Suppressor macrophage treated with lipopolysaccharide for 4 hours (primary cell): ENCODE measurements around the gene FGA.

Experiments used
- DNase-seq: peaks from one replicate; pipeline ENCODE4 v3.0.0-alpha.2; 2020

Gene FGA

DNA sequence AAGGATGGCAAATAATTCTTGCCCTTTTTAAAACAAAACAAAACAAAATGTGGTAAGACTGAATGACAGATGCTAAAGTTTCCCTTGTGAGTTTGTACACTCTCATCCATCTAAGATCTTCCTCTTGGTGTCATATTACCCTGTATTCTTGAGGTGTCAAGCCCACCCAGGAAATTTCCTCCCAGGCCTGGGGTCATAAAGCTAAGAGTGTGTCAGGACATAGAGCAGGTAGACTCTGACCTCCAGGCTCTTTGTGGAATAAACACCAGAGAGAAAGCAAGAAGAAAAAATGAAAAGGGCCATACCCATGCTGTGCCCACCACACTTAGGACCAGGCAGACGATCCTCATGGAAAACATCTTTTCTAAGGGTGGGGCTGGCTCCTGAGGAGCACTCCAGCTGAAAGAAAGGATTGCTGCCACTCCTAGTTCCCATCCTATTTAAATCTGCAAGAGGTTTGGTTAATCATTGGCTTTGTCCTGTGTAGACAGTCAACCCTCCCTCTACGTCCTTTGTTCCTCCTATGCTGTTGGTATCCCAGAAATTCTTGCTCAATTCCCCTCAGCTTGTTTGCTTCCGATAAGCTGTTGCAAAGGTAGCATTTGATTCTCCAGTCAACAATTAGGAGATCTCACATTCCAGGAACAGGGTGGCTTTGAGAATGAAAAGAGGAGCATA lies at the start of gene FGA:
FGA (minus strand) TSS at position 414 of the 678 bp plus-strand sequence; CDS start at position 359, 55 bp downstream.
- no peak for DNase-seq

DNA sequence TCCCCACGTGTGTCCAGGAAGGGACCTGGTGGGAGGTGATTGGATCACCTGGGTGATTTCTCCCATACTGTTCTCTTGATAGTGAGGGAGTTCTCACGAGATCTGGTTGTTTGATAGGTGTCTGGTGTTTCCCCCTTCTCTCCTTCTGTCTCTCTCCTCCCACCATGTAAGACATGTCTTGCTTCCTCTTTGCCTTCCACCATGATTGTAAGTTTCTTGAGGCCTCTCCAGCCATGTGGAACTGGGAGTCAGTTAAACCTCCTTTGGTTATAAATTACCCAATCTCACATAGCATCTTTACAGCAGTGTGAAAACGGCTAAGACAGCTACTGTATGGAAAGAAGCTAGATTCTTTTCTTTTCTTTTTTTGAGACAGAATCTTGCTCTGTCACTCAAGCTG lies 43.5 kb upstream of the FGA start:
- DNase-seq = no peak

DNA sequence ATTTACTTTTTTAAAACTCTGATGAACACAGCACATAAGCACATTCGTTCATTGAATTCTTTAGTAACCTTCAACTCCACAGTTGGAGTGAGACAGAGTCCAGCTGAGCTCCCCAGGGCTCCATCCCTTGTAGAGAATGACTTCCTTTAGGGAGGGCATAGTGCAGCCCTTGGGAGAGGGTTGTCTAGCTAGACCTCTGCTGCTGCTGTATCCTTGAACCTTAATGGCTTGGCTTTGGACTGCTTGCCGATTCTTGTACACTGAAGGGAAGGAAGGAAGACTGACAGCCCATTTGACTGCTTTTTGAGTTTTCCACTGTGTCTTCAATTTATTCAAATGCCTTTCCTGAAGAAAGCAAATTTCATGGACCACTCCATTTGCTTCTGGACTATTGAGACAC lies 41.3 kb upstream of the FGA start:
- DNase-seq = no peak

DNA sequence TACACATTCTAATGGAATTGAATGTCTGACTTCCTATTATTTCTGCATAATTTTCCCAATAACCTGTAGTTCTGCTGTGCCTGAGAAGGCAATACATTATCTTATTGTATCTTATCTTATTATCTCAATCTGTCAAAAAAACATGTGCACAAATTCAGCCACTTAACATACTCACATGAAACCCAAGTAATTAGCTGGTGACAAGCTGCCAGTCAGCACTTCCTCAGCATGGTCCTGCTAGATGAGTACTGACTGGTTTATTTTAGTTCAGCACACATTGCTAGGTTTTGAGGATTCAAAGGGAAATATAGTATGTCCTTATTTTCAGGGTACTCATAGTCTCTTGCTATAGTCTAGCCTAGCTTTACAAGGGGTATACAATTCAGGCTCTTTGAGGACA lies 39.8 kb upstream of the FGA start:
- no peak for DNase-seq

DNA sequence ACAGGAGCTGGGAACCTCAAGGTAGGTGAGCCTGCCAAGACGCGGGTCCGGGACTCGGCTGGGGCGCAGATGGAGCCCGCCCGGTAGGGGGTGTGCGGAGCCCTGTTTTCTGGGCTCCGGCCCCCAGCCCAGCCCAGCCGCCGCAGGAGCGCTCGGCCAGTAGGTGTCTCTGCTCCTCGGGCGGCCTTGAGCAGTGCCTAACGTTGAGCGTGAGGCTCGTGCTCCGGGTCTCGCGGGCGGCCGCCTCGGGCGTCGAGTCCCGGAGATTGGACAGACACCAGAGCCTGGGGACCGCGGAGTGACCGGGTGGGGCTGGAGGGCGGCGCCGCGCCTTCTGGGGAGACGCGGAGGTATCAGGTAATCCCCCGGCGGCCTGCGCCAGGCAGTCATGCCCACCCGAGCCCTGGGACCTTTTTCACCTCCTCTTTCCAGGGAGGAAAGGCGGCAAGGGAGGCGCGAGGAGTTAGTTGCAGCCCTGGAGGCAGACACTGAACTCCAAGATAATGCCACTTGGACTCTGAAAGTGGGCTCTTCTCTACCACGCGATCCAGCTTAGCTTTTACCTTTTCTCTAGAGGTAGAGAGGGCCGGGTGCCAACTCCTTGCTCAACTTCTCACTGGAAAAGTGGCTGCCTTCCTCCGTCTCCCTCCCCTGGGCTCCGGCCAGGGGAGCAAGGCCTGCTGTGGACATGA lies 36.4 kb upstream of the FGA start:
- peak; percentile 21 for DNase-seq

DNA sequence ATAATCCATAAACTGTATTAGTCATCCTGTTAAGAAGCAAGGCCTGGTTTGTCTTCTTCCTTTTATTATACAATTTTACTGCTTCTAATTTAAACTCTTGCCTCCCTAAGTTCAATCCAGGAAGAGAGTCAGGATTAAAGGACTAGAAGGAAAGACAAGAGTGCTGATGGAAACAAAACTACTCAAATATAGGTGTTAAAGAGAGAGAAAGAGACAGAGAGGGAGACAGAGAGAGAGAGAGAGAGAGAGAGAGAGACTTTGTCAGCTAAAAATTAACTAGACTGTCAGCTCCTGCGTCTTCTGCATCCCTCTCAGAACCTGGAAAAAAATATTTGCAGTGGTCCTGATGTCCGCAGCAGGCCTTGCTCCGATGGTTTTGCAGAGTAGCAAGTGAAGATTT lies 35.4 kb upstream of the FGA start:
- no peak for DNase-seq

DNA sequence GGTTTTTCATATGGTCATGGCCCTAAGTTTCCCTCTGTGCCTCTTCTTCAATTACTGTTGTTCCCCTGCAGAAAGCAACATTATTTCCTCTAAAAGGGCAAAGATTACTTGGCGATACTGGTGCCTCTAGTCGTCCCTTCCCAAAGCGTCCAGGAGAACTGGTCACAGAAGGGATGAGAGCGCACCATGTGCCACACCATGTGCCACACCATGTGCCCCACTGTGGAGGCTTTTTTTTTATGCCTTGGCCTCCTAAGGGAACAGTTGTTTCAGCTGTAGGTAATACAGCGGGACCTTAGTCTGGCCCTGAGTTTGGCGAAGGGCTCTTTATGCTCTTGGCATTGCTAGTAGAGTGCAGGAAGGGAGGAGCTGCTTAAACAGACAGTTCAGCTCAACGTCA lies 33.5 kb upstream of the FGA start:
- DNase-seq = no peak

DNA sequence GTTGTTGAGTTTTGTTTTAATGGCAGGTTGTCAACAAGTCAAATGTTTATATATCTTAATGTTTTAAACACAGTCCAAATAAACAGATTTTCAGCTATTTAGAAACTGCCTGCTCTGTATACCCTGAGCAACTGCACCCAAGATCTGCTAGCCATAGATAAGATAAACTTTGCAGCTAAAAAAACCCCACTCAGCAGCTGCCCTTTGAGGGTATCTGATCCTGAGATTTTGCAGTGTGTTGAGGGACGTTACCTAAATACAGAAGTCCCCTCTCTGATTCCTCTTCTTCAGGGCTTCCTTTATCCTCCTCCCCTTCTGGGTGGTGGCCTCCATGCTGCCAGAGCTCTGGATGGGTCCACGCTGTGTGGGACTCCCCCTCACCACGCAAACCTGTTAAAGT lies 32.9 kb upstream of the FGA start:
- DNase-seq = no peak

DNA sequence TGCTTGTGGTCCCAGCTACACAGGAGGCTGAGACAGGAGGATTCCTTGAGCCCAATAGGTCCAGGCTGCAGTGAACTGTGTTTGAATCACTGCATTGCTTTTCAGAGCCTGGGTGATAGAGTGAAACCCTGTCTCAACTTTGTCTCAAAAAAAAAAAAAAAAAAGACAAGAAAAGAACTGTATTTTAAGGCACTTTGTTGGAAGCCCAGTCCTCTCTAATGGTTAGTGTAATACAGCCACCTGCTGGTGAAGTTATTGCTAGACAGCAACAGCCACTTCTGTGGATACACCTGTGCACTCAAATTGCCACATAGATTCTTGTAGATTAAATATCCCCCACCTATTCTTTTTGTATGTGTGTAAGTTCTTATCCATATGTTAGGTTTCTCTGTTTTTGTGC lies 32.1 kb upstream of the FGA start:
- DNase-seq = peak; percentile 34

DNA sequence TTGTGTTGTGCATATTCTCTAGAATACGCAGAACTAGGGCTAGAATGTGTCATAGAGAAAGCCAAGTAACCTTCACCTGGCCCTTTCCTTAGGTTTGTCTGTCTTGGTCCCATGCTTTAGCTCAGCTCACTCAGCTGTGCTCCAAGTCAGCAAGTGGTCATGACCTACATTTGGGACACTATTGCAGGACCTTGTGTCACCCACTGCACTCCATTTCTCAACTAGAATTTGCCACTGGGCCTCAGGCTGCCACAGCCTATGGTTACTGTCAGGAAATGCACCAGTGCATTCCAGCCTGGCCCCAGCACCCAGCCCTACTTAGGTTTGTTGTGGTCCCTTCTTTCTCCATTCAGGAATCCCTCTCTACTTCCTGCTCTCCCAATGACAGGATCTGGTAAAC lies 29.6 kb upstream of the FGA start:
- DNase-seq = no peak

DNA sequence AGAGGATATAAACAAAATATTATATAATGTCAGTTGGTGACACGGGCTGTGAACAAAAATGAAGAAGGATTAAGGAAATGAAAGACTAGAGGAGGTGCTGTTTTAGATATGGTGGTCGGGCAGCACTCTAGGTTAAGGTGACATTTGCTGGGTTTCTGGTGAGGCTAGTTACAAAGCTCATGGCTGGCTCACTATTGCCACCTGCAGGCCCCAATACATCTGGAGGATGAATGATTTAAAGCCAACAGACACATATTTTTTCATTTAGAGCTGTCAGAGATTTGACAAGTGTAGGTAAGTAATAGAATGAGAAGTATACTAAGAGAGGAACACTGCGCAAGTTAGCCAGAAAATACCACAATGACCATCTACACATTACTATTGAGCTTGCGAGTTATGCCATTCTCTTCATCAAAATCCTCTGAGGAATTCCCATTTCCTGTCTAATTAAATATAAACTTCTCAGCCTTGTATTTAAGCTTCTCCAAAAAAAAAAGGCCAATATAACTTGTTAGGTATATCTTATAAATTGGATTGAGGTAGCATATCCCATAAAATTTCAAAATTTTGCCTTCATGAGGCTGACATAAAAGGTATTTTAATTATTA lies 28.3 kb upstream of the FGA start:
- DNase-seq = peak; percentile 49

DNA sequence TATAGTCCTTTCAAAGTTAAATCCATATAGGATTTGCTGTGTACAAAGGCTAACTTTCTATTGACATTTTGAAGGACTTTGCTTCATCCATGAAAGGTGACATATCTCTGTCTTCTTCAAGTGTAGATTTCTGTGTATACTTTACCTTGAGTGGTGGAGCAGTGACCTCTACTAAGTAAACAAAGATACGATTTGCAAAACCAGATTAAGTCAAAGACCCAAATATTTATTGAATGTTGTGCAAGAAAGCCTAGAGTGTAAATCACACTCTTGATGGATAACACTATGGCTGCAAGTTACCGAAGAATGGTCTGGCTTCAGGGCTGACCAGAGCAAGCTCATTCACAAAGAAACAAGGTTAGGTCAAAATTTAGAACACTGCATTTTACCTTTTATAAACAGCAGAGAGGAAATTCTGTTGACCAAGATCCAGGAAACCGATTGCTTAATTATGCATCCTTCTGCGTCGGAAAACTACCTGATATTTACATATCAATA lies 27.3 kb upstream of the FGA start:
- no peak for DNase-seq

DNA sequence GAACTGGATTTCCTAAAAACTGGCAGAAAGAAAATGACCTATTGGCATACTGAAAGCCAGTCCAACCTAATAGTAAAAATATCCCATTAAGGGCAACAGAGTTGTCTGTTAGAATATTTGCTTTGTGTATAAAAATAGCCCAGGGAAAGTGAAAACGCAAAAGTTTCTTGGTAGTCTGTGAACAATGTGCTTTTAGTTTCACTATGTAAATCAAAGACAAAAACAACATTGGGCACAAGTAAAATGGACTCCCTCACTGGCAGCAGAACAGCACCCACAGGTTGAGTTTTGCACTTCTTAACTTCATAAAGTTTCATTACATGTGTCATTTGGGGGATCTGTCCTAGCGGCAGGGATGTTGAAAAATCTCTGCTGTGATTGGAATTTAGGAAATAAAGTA lies 26.2 kb upstream of the FGA start:
- DNase-seq = peak; percentile 18

DNA sequence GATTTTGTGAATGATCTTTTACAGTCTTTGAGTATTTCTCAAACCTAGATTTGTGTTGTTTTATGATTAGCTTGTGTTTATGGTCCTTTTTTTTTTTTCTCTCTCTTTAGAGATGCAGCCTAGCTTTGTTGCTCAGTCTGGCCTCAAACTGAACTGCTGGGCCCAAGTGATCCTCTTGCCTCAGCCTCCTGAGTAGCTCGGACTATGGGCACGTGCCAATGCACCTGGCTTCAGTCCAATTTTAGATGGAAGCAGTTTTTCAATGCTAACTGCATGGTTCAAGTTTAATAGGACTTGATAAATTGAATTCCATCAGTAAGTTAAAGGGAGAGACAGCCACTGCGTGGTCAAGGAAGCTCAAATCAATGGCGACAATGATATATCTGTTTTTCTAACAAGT lies 25.7 kb upstream of the FGA start:
- no peak for DNase-seq

DNA sequence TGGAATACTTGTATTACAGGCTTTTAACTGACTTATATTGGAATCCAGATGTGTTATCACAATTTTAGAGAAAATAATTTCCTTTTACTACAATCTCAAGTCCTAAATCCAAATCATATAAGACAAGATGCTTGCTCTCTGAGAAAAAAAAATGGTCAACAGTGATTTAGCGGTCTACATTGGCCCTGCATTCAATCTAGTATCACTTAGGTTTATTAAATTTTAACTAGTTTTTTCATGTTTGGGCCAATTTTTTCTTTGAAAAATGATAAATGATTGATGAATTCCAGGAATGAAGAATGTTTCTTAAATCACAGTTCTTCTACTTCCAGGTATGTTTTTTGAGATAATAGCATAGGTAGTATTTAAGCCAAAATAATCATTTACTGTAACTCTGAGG lies 24.7 kb upstream of the FGA start:
- DNase-seq = no peak

DNA sequence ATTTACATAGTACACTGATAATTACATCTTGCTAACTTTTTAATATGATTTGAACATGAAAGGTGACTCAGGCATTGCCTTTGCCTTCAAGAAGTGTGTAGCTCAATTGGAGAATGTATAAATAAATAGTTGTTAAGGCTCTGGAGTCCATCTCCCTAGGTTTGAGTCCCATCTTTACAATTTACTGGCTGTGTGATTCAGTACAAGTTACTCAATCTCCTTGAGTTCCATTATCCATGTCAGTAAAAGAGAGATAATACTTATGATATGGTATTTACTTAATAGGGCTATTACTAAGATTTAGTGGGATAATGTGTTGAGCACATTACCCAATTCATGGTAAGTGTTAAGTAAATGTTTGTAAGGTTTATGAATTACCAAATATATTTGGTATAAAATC lies 23.8 kb upstream of the FGA start:
- DNase-seq = no peak

DNA sequence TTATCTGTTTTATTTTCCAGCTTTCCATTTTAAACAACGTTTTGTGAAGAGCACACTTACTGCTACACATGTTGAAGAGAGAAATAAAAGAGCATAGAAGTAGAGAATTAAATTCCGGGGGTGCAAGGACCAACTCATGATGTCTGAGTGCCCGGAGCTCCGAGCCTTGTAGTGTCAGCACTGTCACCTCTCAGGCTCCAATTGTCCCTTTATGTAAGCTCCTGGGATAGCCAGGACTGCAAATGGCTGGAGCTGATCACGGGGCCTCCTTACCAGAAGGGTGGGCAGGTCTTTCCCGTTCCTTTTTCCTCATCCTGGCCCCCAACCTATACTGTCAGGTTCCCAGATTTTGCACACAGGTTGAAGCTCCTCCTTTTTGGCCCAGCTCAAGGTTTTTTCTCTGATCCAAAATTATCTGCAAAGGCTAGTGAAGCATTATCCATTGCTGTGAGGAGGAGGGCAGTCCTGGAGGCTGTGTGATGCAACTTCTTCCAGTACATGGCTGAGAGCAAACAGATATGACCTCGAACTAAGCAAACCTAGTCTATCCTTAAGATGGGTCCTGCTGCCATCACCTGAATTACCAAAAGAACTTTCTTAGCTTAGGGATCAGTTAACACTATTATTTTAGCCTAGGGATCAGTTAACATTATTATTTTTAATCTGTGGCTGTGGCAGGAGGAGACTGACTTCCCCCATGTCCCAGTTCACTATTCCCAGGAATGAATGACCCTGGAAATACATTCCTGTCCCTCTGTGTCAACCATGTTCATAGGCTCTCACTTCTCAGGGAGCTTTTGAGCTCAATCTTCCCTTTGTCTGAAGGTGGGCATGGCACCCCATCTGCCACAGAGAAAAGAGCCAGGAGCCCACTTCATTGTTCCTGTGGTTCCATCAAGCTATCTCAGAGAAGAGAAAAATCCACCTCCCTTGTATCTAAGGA lies 22.2 kb upstream of the FGA start, which contains the start of gene FGG:
FGG (minus strand) TSS at position 185 of the 943 bp plus-strand sequence; CDS start at position 138, 47 bp downstream.
- no peak for DNase-seq

DNA sequence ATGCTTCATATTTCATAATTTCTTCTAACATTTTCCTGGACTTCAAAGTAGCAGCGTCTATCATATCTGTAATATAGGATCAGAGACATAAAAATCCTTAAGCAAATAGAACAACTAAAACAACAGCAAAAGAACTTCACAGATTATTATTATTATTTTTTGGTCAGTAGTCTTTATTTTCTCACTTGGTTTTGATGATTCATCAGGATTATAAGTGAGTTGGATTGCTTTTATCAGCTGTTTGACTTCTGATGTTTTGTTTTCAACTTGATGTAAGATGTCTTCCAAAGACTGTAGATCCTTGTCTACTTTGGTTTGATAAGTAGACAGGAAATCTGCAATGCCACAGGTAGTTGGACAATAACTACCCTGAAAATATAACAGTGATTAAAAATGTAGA lies 21.3 kb upstream of the FGA start:
- DNase-seq = no peak

DNA sequence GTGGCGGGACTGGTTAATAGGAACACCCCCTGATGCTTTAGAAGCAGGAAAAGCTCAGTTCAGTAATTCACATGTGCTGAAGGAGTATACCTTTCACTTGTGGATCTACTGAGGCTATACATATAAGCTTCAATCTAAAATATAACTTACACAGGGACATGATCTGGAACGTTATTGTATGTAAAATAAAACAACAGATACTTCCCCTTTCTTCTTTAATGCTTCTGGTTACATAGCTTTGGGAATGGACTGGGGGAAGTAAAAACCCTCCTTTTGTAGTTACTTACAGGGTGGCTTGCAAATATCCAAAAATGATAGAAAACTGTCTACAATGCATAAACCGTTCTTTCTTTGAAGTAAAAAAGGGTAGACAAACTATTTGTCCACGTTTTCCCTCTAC lies 20.0 kb upstream of the FGA start:
- DNase-seq = no peak

DNA sequence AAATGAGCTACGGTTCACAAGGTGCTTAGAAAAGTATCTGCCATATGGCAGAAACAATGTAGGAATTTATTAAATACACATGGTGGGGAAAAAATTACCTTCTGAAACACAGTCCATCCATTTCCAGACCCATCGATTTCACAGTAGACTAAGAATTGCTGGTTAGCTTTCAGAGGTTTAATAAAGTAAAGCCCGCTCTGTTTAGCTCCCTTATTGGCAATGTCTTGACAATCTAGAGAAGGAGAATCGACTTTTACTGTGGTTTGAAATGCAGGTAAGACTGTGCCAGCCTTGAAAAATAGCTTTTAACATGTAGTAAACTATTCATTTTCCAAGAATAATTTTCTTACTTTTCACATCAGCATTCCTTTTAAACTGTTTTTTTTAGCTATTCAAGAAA lies 19.0 kb upstream of the FGA start:
- no peak for DNase-seq

DNA sequence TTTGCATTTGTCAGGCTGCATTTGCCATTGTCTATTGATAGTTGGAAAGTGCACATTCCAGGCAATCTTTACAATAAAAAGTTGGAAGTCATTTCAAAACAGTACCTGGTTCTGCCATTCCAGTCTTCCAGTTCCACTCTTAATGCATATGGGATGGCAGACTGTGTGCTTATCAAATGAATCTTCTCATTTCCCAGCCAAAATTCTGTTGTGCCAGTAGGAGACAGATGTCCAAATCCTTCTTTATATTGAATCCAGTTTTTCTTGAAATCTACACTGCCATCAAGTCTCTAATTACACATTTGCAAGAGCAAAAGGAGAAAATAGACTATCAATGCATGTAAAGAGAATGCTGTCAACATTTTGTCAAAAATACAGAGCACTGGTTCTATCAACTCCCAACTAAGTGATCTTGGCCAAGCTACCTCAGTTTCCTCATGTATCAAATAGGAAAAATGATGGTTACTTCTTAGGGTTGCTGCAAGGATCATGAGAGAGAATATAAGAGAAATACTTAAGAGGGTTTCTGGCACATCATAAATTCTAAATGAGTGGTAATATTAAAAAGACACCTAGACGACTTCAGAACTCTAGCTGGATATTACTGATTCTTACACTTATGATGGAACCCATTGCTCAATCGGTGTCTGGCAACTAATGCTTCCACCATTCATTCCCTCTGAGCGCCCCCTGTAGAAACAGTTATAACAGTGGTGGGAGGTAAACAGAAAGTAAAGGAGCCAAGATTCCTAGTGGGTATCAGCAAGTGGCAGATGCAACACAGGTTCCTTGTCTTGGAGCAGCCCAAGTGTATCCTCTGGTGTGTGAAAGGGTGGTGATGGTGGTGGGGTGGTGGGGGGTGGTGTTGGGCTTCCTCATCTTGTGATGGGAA lies 18.1 kb upstream of the FGA start:
- DNase-seq = no peak
